ENCODE measurements around the gene CACNB1.
"Not testable (repeated sequence)": the region's sequence is repeated elsewhere in the genome, so short reads cannot be mapped to it uniquely, and the experiment has no call there.

Gene CACNB1

GRCh38 chr17:39151150-39151942 is 46.1 kb downstream of the CACNB1 start, which contains the start of gene PLXDC1:
Gene PLXDC1, minus strand, starts transcription at chr17:39151637. Its CDS starts 200 bp downstream, at chr17:39151437.
- DNase-seq (ENCODE audit: low read depth in 2 of 2) = no peak

- DNase-seq (ENCODE audit: low read depth in 2 of 2) = no peak
Observed at GRCh38 chr17:39150795-39151149, 46.7 kb downstream of the CACNB1 start.

GRCh38 chr17:39150104-39150634 is 47.3 kb downstream of the CACNB1 start:
- DNase-seq (ENCODE audit: low read depth in 2 of 2) = no peak

GRCh38 chr17:39147221-39148185 is 50.0 kb downstream of the CACNB1 start:
- DNase-seq (ENCODE audit: low read depth in 2 of 2) = no peak

- DNase-seq (ENCODE audit: low read depth in 2 of 2) = no peak
Observed at GRCh38 chr17:39146273-39146672, 51.2 kb downstream of the CACNB1 start.

- no peak for DNase-seq (ENCODE audit: low read depth in 2 of 2)
Observed at GRCh38 chr17:39145143-39145542, 52.3 kb downstream of the CACNB1 start.

- no peak for DNase-seq (ENCODE audit: low read depth in 2 of 2)
Observed at GRCh38 chr17:39144416-39144840, 53.0 kb downstream of the CACNB1 start.

- DNase-seq (ENCODE audit: low read depth in 2 of 2) = no peak
Observed at GRCh38 chr17:39143552-39144093, 53.8 kb downstream of the CACNB1 start.

GRCh38 chr17:39141915-39142664 is 55.4 kb downstream of the CACNB1 start:
- no peak for DNase-seq (ENCODE audit: low read depth in 2 of 2)

- DNase-seq (ENCODE audit: low read depth in 2 of 2) = no peak
Observed at GRCh38 chr17:39141294-39141693, 56.2 kb downstream of the CACNB1 start.

- no peak for DNase-seq (ENCODE audit: low read depth in 2 of 2)
Observed at GRCh38 chr17:39139561-39139960, 57.9 kb downstream of the CACNB1 start.

- no peak for DNase-seq (ENCODE audit: low read depth in 2 of 2)
Observed at GRCh38 chr17:39139161-39139511, 58.3 kb downstream of the CACNB1 start.

GRCh38 chr17:39138431-39139160 is 58.9 kb downstream of the CACNB1 start:
- no peak for DNase-seq (ENCODE audit: low read depth in 2 of 2)

GRCh38 chr17:39134878-39135277 is 62.6 kb downstream of the CACNB1 start:
- DNase-seq (ENCODE audit: low read depth in 2 of 2) = no peak

- no peak for DNase-seq (ENCODE audit: low read depth in 2 of 2)
Observed at GRCh38 chr17:39132192-39132610, 65.3 kb downstream of the CACNB1 start.

GRCh38 chr17:39131616-39132015 is 65.9 kb downstream of the CACNB1 start:
- DNase-seq (ENCODE audit: low read depth in 2 of 2) = no peak

- no peak for DNase-seq (ENCODE audit: low read depth in 2 of 2)
Observed at GRCh38 chr17:39130205-39130604, 67.3 kb downstream of the CACNB1 start.

GRCh38 chr17:39129544-39129943 is 67.9 kb downstream of the CACNB1 start:
- not testable (repeated sequence) for DNase-seq (ENCODE audit: low read depth in 2 of 2)

- no peak for DNase-seq (ENCODE audit: low read depth in 2 of 2)
Observed at GRCh38 chr17:39126436-39126835, 71.0 kb downstream of the CACNB1 start.

GRCh38 chr17:39125143-39125875 is 72.2 kb downstream of the CACNB1 start:
- DNase-seq (ENCODE audit: low read depth in 2 of 2) = no peak

Measured in activated CD4-positive, alpha-beta T cell treated with anti-CD3 and anti-CD28 coated beads for 24 hours (primary cell).